ENCODE measurements around the gene AMN1.
A peak's percentile ranks its signal among the peaks of the same experiment; 100 is the strongest.

Gene AMN1

GRCh38 chr12:31728917-31729640 is at the start of gene AMN1:
Gene AMN1, minus strand, starts transcription at chr12:31729021. Its CDS starts 13 bp downstream, at chr12:31729008.
- TF ChIP-seq CTCF (IDR thresholded peaks at IDR 0.05; ENCODE audit: insufficient read depth, missing control alignments) = no peak
- DNase-seq (ENCODE audit: insufficient read length, low spot score) (peak; percentile 92), FAIRE-seq (no peak)

- FAIRE-seq (no peak), DNase-seq (ENCODE audit: insufficient read length, low spot score) (no peak)
- no peak for TF ChIP-seq CTCF (IDR thresholded peaks at IDR 0.05; ENCODE audit: insufficient read depth, missing control alignments)
These were observed 45.0 kb upstream of the AMN1 start for GRCh38 chr12:31773867-31774266.

- FAIRE-seq = no peak
- TF ChIP-seq CTCF (IDR thresholded peaks at IDR 0.05; ENCODE audit: insufficient read depth, missing control alignments) = no peak
- no peak for DNase-seq (ENCODE audit: insufficient read length, low spot score)
These were observed 44.5 kb upstream of the AMN1 start for GRCh38 chr12:31773223-31773750.

- DNase-seq (ENCODE audit: insufficient read length, low spot score) (no peak), FAIRE-seq (no peak)
- no peak for TF ChIP-seq CTCF (IDR thresholded peaks at IDR 0.05; ENCODE audit: insufficient read depth, missing control alignments)
These were observed 43.9 kb upstream of the AMN1 start for GRCh38 chr12:31772685-31773222.

- no peak for TF ChIP-seq CTCF (IDR thresholded peaks at IDR 0.05; ENCODE audit: insufficient read depth, missing control alignments)
- FAIRE-seq (no peak), DNase-seq (ENCODE audit: insufficient read length, low spot score) (no peak)
These were observed 43.4 kb upstream of the AMN1 start for GRCh38 chr12:31772186-31772585.

GRCh38 chr12:31768046-31768445 is 39.2 kb upstream of the AMN1 start:
- DNase-seq (ENCODE audit: insufficient read length, low spot score) (no peak), FAIRE-seq (no peak)
- no peak for TF ChIP-seq CTCF (IDR thresholded peaks at IDR 0.05; ENCODE audit: insufficient read depth, missing control alignments)

- DNase-seq (ENCODE audit: insufficient read length, low spot score) (no peak), FAIRE-seq (no peak)
- no peak for TF ChIP-seq CTCF (IDR thresholded peaks at IDR 0.05; ENCODE audit: insufficient read depth, missing control alignments)
These were observed 37.1 kb upstream of the AMN1 start for GRCh38 chr12:31765931-31766330.
